Breast epithelium (tissue), 4 donors: Measurements from ENCODE around the gene GANC. TPM values are rescaled to one million over a fixed set of nuclear protein-coding genes. Genes with fewer than 3 reads are reported as not detected.

Source experiments
- DNase-seq, 2 donors: peaks; one replicate each; pipeline ENCODE4 v3.0.0-alpha.2; 2019; ENCODE audit warnings: low spot score in 2 of 2
- H3K27ac ChIP-seq, 2 donors: fragments of 200-600 bp; sonication (generic) in 1 of 2; one replicate each; pipeline ENCODE4 v1.5.1; 2016 to 2019; ENCODE audit warnings: mild to moderate bottlenecking in 1 of 2
- H3K27me3 ChIP-seq, 2 donors: fragments of 200-600 bp; sonication (generic) in 1 of 2; one replicate each; pipeline versions ENCODE4 v1.5.1 to v1.6.0; 2017 to 2019; ENCODE audit warnings: control low read depth in 1 of 2, mild to moderate bottlenecking in 1 of 2
- H3K36me3 ChIP-seq: fragments of 200-600 bp; one replicate; pipeline ENCODE4 v1.5.1; 2019
- H3K4me1 ChIP-seq, 2 donors: fragments of 200-600 bp; sonication (generic); one replicate each; pipeline ENCODE4 v1.5.1; 2016 to 2019; ENCODE audit warnings: control low read depth in 1 of 2
- H3K4me3 ChIP-seq, 3 donors: fragments of 200-600 bp; sonication (generic); 1 replicate in 2 of 3; 2 replicates in 1 of 3; pipeline ENCODE4 v1.5.1; 2016 to 2019; ENCODE audit warnings: mild to moderate bottlenecking in 3 of 3, moderate library complexity in 2 of 3
- H3K9me3 ChIP-seq, 2 donors: fragments of 200-600 bp; sonication (generic) in 1 of 2; one replicate each; pipeline ENCODE4 v1.5.1; 2016 to 2019; ENCODE audit warnings: control low read depth in 1 of 2
- POLR2A ChIP-seq: fragments of 450-650 bp; IDR thresholded peaks from one replicate; pipeline ENCODE4 v1.6.1; 2016; ENCODE audit warnings: antibody characterized with exemption, mild to moderate bottlenecking, moderate library complexity
- POLR2AphosphoS5 ChIP-seq, 3 donors: sonication (generic); formaldehyde crosslinking; IDR thresholded peaks; one replicate each; pipeline ENCODE4 v1.6.1; 2017; ENCODE audit warnings: antibody characterized with exemption in 3 of 3
- intact Hi-C: fragments of 100-400 bp; cut with DNase I; formaldehyde crosslinking; loops from one replicate; pipeline ENCODE4 v1.15.1; 2023; ENCODE audit warnings: low total_unique reads
- total RNA-seq, 3 donors: library from RNA; depleted of rRNA; stranded (reverse); fragments of >200 nt; gene quantifications; one replicate each; pipeline ENCODE4 v1.1.0, GENCODE V29; 2016
- TF ChIP-seq, protein P1 (sequence below), 3 donors: fragments of 450-650 bp; IDR thresholded peaks; one replicate each; pipeline ENCODE4 v1.5.1; 2016 to 2017; ENCODE audit warnings: antibody characterized with exemption in 3 of 3, mild to moderate bottlenecking in 3 of 3, moderate library complexity in 3 of 3

The GANC gene
- total RNA-seq, 3 donors from 2014 or later: 30.2 to 35.5 (median 34.5) TPM

GRCh38 chr15:42232606-42233005, 40.4 kb upstream of the GANC start:
- Histone ChIP-seq H3K27ac (no peak overlapping the region), H3K4me3 (no peak overlapping the region), H3K4me1 (no peaks in the 10 kb centered on the region), H3K9me3 (no peaks in the 10 kb centered on the region), H3K36me3 (peaks cover 4% of the 10 kb centered on the region), H3K27me3 (no peaks in the 10 kb centered on the region)
- intact Hi-C loops: no loop called here
- TF ChIP-seq POLR2AphosphoS5 (IDR thresholded peaks at IDR 0.05) (no peak), POLR2A (no peak)
- TF ChIP-seq, protein P1, sequence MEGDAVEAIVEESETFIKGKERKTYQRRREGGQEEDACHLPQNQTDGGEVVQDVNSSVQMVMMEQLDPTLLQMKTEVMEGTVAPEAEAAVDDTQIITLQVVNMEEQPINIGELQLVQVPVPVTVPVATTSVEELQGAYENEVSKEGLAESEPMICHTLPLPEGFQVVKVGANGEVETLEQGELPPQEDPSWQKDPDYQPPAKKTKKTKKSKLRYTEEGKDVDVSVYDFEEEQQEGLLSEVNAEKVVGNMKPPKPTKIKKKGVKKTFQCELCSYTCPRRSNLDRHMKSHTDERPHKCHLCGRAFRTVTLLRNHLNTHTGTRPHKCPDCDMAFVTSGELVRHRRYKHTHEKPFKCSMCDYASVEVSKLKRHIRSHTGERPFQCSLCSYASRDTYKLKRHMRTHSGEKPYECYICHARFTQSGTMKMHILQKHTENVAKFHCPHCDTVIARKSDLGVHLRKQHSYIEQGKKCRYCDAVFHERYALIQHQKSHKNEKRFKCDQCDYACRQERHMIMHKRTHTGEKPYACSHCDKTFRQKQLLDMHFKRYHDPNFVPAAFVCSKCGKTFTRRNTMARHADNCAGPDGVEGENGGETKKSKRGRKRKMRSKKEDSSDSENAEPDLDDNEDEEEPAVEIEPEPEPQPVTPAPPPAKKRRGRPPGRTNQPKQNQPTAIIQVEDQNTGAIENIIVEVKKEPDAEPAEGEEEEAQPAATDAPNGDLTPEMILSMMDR (IDR thresholded peaks at IDR 0.05): no peak
- no peak for DNase-seq

GRCh38 chr15:42233107-42233506, 39.9 kb upstream of the GANC start:
- Histone ChIP-seq H3K4me1 (no peaks in the 10 kb centered on the region), H3K9me3 (no peaks in the 10 kb centered on the region), H3K36me3 (peaks cover 4% of the 10 kb centered on the region), H3K27ac (no peak overlapping the region), H3K4me3 (no peak overlapping the region), H3K27me3 (no peaks in the 10 kb centered on the region)
- TF ChIP-seq, protein P1 (IDR thresholded peaks at IDR 0.05): no peak
- TF ChIP-seq POLR2A (no peak), POLR2AphosphoS5 (IDR thresholded peaks at IDR 0.05) (no peak)
- DNase-seq: no peak
- intact Hi-C loops: no loop called here

- Histone ChIP-seq H3K9me3 (no peaks in the 10 kb centered on the region), H3K36me3 (peaks cover 4% of the 10 kb centered on the region), H3K27ac (no peak overlapping the region), H3K4me3 (no peak overlapping the region), H3K27me3 (no peaks in the 10 kb centered on the region), H3K4me1 (no peaks in the 10 kb centered on the region)
- no peak for DNase-seq
- intact Hi-C loops: no loop called here
- TF ChIP-seq POLR2AphosphoS5 (IDR thresholded peaks at IDR 0.05) (no peak), POLR2A (no peak)
- TF ChIP-seq, protein P1 (IDR thresholded peaks at IDR 0.05): no peak
Observed at GRCh38 chr15:42239528-42240182, 33.3 kb upstream of the GANC start.

- H3K36me3 ChIP-seq: peaks cover 3% of the 10 kb centered on the region
- no peak for DNase-seq
- H3K27me3 ChIP-seq: no peaks in the 10 kb centered on the region
- no peaks in the 10 kb centered on the region for H3K9me3 ChIP-seq
- intact Hi-C loops: no loop called here
- TF ChIP-seq POLR2AphosphoS5 (IDR thresholded peaks at IDR 0.05): no peak
- TF ChIP-seq POLR2A: no peak
- TF ChIP-seq, protein P1 (IDR thresholded peaks at IDR 0.05): no peak
- H3K4me3 ChIP-seq: no peak overlapping the region
- no peaks in the 10 kb centered on the region for H3K4me1 ChIP-seq
- H3K27ac ChIP-seq: no peak overlapping the region
Observed at GRCh38 chr15:42240823-42241222, 32.2 kb upstream of the GANC start.

DNA sequence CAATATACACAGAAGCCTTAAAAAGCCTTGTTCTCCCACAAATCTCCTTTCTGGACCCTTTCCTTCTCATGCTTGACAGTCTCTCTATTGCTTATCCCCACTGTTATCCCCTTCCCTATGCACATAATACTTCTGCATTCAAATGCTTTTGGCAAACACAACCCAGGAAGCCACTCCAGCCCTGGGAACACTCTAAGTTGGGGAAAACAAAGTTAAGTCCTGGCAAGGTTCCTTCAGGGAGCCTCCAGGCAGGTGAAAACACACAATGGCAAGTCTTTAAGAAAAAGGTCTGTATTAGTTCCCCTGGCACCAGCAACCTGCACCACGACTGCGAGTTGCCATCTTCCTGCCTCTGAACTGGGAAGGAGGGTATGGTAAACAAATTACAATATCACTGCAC, 19.7 kb upstream of the GANC start:
- Histone ChIP-seq H3K4me1 (no peaks in the 10 kb centered on the region), H3K4me3 (no peak overlapping the region), H3K27me3 (no peaks in the 10 kb centered on the region), H3K27ac (peak overlapping the region in 1 of 2 donors; percentile 56), H3K36me3 (peaks cover 3% of the 10 kb centered on the region), H3K9me3 (no peaks in the 10 kb centered on the region)
- peak in 1 of 2 donors; percentile 44 for DNase-seq
- intact Hi-C loops: no loop called here
- TF ChIP-seq POLR2AphosphoS5 (IDR thresholded peaks at IDR 0.05): no peak
